Adipose tissue (tissue), 3 donors: ENCODE data around the gene TCEAL1. TPM values are rescaled to one million over a fixed set of nuclear protein-coding genes. Genes with fewer than 3 reads are reported as not detected.

Experiments
- H3K27ac ChIP-seq: one replicate; pipeline ENCODE4 v1.5.1; 2013; ENCODE audit warnings: low read depth, low read length
- WGBS, 3 donors: extraction: QIAGEN DNeasy Blood & Tissue Kit; methylation state at CpG; one replicate each; pipeline ENCODE4 v1.1.7; 2013; 5-methylcytosine and 5-hydroxymethylcytosine counted together
- polyA plus RNA-seq, 3 donors: library from polyadenylated mRNA; stranded (reverse); fragments of 200-250 nt; gene quantifications; one replicate each; pipeline ENCODE4 v1.2.3, GENCODE V29; 2013
- donor health status: healthy with polysubstance abuse.
- donor health status: Bipolar disorder and iron deficiency.
- donor health status: healthy.

The TCEAL1 gene
- polyA plus RNA-seq, 3 donors = 13.6 to 70.2 (median 20.8) TPM

GRCh38 chrX:103663981-103664762 lies 35.4 kb downstream of the TCEAL1 start:
- WGBS, 3 donors = 17 to 31% (median 23%) methylated on average over 22 to 23 of the region's 23 CpGs
- H3K27ac ChIP-seq = no peak overlapping the region

GRCh38 chrX:103666202-103667107 lies 37.7 kb downstream of the TCEAL1 start:
- 64 to 95% (median 93%) methylated on average over 3 of the region's 3 CpGs for WGBS, 3 donors
- H3K27ac ChIP-seq = no peak overlapping the region

- WGBS, 3 donors = 40 to 81% (median 47%) methylated on average over 1 of the region's 1 CpG
- H3K27ac ChIP-seq = no peak overlapping the region
Observed at GRCh38 chrX:103669745-103670144, 41.0 kb downstream of the TCEAL1 start.

GRCh38 chrX:103674531-103675454 lies 46.0 kb downstream of the TCEAL1 start:
- H3K27ac ChIP-seq = no peak overlapping the region
- 67 to 93% (median 86%) methylated on average over 7 to 8 of the region's 8 CpGs for WGBS, 3 donors

GRCh38 chrX:103678199-103678993 lies 49.6 kb downstream of the TCEAL1 start:
- WGBS, 3 donors = 75 to 89% (median 85%) methylated on average over 5 of the region's 5 CpGs
- no peak overlapping the region for H3K27ac ChIP-seq

Other genes with a start within 250 kb of the TCEAL1 start
- gene RAB40A, start 109.5 kb upstream of the TCEAL1 start, polyA plus RNA-seq = under 1 TPM in 2 of 3 donors, not detected in 1; 0.06 to 0.08 TPM
- 100 to 1,000 TPM in 1 of 3 donors, 10 to 100 TPM in 2; 48.9 to 464 (median 89.0) TPM for gene TCEAL4, start 43.5 kb upstream of the TCEAL1 start, polyA plus RNA-seq
- gene TCEAL3, start 21.0 kb upstream of the TCEAL1 start, polyA plus RNA-seq = 100 to 1,000 TPM in 1 of 3 donors, 10 to 100 TPM in 2; 18.5 to 104 (median 18.8) TPM
- 100 to 1,000 TPM; 141 to 304 (median 184) TPM for gene MORF4L2, start 57.7 kb downstream of the TCEAL1 start, polyA plus RNA-seq
- not detected for gene TMEM31, start 81.9 kb downstream of the TCEAL1 start, polyA plus RNA-seq
- gene PLP1, start 147.9 kb downstream of the TCEAL1 start, polyA plus RNA-seq = 1 to 10 TPM; 1.4 to 3.0 (median 2.5) TPM
- under 1 TPM; 0.28 to 0.45 (median 0.40) TPM for gene RAB9B, start 203.3 kb downstream of the TCEAL1 start, polyA plus RNA-seq